Liver (tissue), 9 donors: Measurements from ENCODE around the gene ATOH8. TPM values are rescaled to one million over a fixed set of nuclear protein-coding genes. Genes with fewer than 3 reads are reported as not detected.
A peak's percentile ranks its signal among the peaks of the same experiment; 100 is the strongest.

Source experiments
- DNase-seq: peaks from one replicate; pipeline ENCODE4 v3.0.0-alpha.2; 2017; ENCODE audit warnings: low spot score
- H3K27ac ChIP-seq, 2 donors: one replicate each; pipeline ENCODE4 v1.7.0; 2013; ENCODE audit warnings: inconsistent platforms in 2 of 2, low read length in 2 of 2, control low read depth in 1 of 2, low read depth in 1 of 2, mild to moderate bottlenecking in 1 of 2
- H3K27me3 ChIP-seq, 4 donors: one replicate each; pipeline versions ENCODE4 v1.6.1 to v1.7.0; 2013; ENCODE audit warnings: low read length in 3 of 4, inconsistent platforms in 1 of 4, mild to moderate bottlenecking in 1 of 4, moderate library complexity in 1 of 4; ENCODE audit not compliant: control insufficient read depth in 4 of 4, insufficient read depth in 4 of 4
- H3K36me3 ChIP-seq, 4 donors: one replicate each; pipeline versions ENCODE4 v1.6.1 to v1.7.0; 2013; ENCODE audit warnings: low read length in 3 of 4, mild to moderate bottlenecking in 3 of 4, low read depth in 1 of 4, moderate library complexity in 1 of 4; ENCODE audit not compliant: control insufficient read depth in 4 of 4, insufficient read depth in 3 of 4
- H3K4me1 ChIP-seq, 4 donors: one replicate each; pipeline versions ENCODE4 v1.6.1 to v1.7.0; 2013; ENCODE audit warnings: low read length in 3 of 4, mild to moderate bottlenecking in 3 of 4, moderate library complexity in 1 of 4; ENCODE audit not compliant: control insufficient read depth in 4 of 4, insufficient read depth in 4 of 4
- H3K4me3 ChIP-seq, 3 donors: one replicate each; pipeline versions ENCODE4 v1.6.1 to v1.7.0; 2013; ENCODE audit warnings: low read length in 3 of 3, control low read depth in 1 of 3, low read depth in 1 of 3, mild to moderate bottlenecking in 1 of 3
- H3K9ac ChIP-seq, 2 donors: one replicate each; pipeline ENCODE4 v1.7.0; 2013; ENCODE audit warnings: low read length in 2 of 2, mild to moderate bottlenecking in 2 of 2, moderate library complexity in 2 of 2, control low read depth in 1 of 2, low read depth in 1 of 2
- H3K9me3 ChIP-seq, 4 donors: one replicate each; pipeline versions ENCODE4 v1.6.1 to v1.7.0; 2013; ENCODE audit warnings: low read length in 3 of 4; ENCODE audit not compliant: control insufficient read depth in 4 of 4
- ATF3 ChIP-seq: IDR thresholded peaks from 2 replicates; pipeline ENCODE4 v1.6.1; 2016; ENCODE audit warnings: antibody characterized with exemption
- CTCF ChIP-seq: fragments of 150-350 bp; IDR thresholded peaks from 2 replicates; pipeline ENCODE4 v1.5.1; 2017; ENCODE audit warnings: improper control_type of control experiment, low read depth, low read length; ENCODE audit not compliant: missing input control
- EGR1 ChIP-seq, 2 donors: IDR thresholded peaks; 2 replicates each; pipeline ENCODE4 v1.6.1; 2016 to 2018; ENCODE audit warnings: antibody characterized with exemption in 2 of 2, low read depth in 2 of 2
- FOXA1 ChIP-seq: IDR thresholded peaks from 2 replicates; pipeline ENCODE4 v1.6.1; 2016; ENCODE audit warnings: antibody characterized with exemption
- FOXA2 ChIP-seq: IDR thresholded peaks from 2 replicates; pipeline ENCODE4 v1.6.1; 2016; ENCODE audit warnings: antibody characterized with exemption
- GABPA ChIP-seq, 2 donors: IDR thresholded peaks in 1 of 2; conservative IDR thresholded peaks in 1 of 2; 2 replicates each; pipeline ENCODE4 v1.6.1; 2016; ENCODE audit warnings: antibody characterized with exemption in 2 of 2, mild to moderate bottlenecking in 1 of 2, moderate library complexity in 1 of 2
- HNF4A ChIP-seq, 2 donors: conservative IDR thresholded peaks; 2 replicates each; pipeline ENCODE4 v1.6.1; 2016; ENCODE audit warnings: antibody characterized with exemption in 2 of 2, mild to moderate bottlenecking in 2 of 2
- HNF4G ChIP-seq: IDR thresholded peaks from 2 replicates; pipeline ENCODE4 v1.6.1; 2016; ENCODE audit warnings: antibody characterized with exemption
- JUND ChIP-seq, 2 donors: IDR thresholded peaks; 2 replicates each; pipeline ENCODE4 v1.6.1; 2016; ENCODE audit warnings: antibody characterized with exemption in 2 of 2
- MAX ChIP-seq: IDR thresholded peaks from 2 replicates; pipeline ENCODE4 v1.6.1; 2016; ENCODE audit warnings: antibody characterized with exemption
- NR2F2 ChIP-seq: IDR thresholded peaks from 2 replicates; pipeline ENCODE4 v1.6.1; 2016; ENCODE audit warnings: antibody characterized with exemption
- RAD21 ChIP-seq, 2 donors: IDR thresholded peaks; 2 replicates each; pipeline ENCODE4 v1.6.1; 2016; ENCODE audit warnings: antibody characterized with exemption in 2 of 2, mild to moderate bottlenecking in 2 of 2
- REST ChIP-seq: IDR thresholded peaks from 2 replicates; pipeline ENCODE4 v1.6.1; 2016; ENCODE audit warnings: antibody characterized with exemption, mild to moderate bottlenecking
- RXRA ChIP-seq, 2 donors: IDR thresholded peaks; 2 replicates each; pipeline ENCODE4 v1.6.1; 2017 to 2018; ENCODE audit warnings: antibody characterized with exemption in 2 of 2, mild to moderate bottlenecking in 1 of 2
- SP1 ChIP-seq: IDR thresholded peaks from 2 replicates; pipeline ENCODE4 v1.6.1; 2018; ENCODE audit warnings: antibody characterized with exemption, mild to moderate bottlenecking
- TAF1 ChIP-seq: conservative IDR thresholded peaks from 2 replicates; pipeline ENCODE4 v1.6.1; 2016; ENCODE audit warnings: antibody characterized with exemption, mild to moderate bottlenecking
- YY1 ChIP-seq: IDR thresholded peaks from 2 replicates; pipeline ENCODE4 v1.6.1; 2016; ENCODE audit warnings: antibody characterized with exemption, mild to moderate bottlenecking
- ZBTB33 ChIP-seq: IDR thresholded peaks from 2 replicates; pipeline ENCODE4 v1.6.1; 2016; ENCODE audit warnings: antibody characterized with exemption
- WGBS: extraction: QIAGEN DNeasy Blood & Tissue Kit; methylation state at CpG from one replicate; pipeline ENCODE4 v1.1.7; 2013; 5-methylcytosine and 5-hydroxymethylcytosine counted together
- polyA plus RNA-seq, 2 donors: library from polyadenylated mRNA; stranded (reverse) in 1 of 2; unstranded in 1 of 2; fragments of 200-250 nt in 1 of 2; fragments of >200 nt in 1 of 2; fragmentation: Nextera tagmentation in 1 of 2; extraction: Ambion mirVana in 1 of 2; gene quantifications; one replicate each; pipeline versions ENCODE4 v1.2.1 to v1.2.3, GENCODE V29; 2013 to 2015
- total RNA-seq, 2 donors: library from RNA; depleted of rRNA; stranded (reverse); fragments of >200 nt; gene quantifications; one replicate each; pipeline ENCODE4 v1.2.3, GENCODE V29; 2014
- donor health status: healthy.
- donor health status: healthy.
- donor health status: healthy.
- donor health status: healthy.
- donor health status: healthy.

Gene ATOH8
- total and polyA plus RNA-seq, 4 donors: 0.33 to 37.7 (median 26.8) TPM

- TF ChIP-seq RXRA (IDR thresholded peaks at IDR 0.05) (no peak), HNF4A (conservative IDR thresholded peaks at IDR 0.05) (no peak), JUND (IDR thresholded peaks at IDR 0.05) (no peak), EGR1 (IDR thresholded peaks at IDR 0.05; ENCODE audit: low read depth in 2 of 2) (no peak), REST (no peak), YY1 (no peak), ZBTB33 (no peak)
- H3K4me1 ChIP-seq: peaks cover 26 to 80% (median 66%) of the 10 kb centered on the region in 4 donors
- WGBS: 72% methylated on average over 6 of the region's 6 CpGs
- no peak overlapping the region for H3K9ac ChIP-seq
- no peak overlapping the region for H3K4me3 ChIP-seq
- peaks cover 0 to 5% (median 3%) of the 10 kb centered on the region in 4 donors for H3K36me3 ChIP-seq
- no peaks in the 10 kb centered on the region for H3K9me3 ChIP-seq
- DNase-seq: no peak
- peak overlapping the region; percentile 65 to 74 for H3K27ac ChIP-seq
- H3K27me3 ChIP-seq: no peaks in the 10 kb centered on the region
Measured at GRCh38 chr2:85760371-85760770, 6.6 kb downstream of the ATOH8 start.

- H3K9ac ChIP-seq: peak overlapping the region in 1 of 2 donors; percentile 14
- no peaks in the 10 kb centered on the region for H3K27me3 ChIP-seq
- no peaks in the 10 kb centered on the region for H3K9me3 ChIP-seq
- H3K4me3 ChIP-seq: no peak overlapping the region
- H3K36me3 ChIP-seq: peaks cover 0 to 9% (median 3%) of the 10 kb centered on the region in 4 donors
- no peak for TF ChIP-seq JUND (IDR thresholded peaks at IDR 0.05)
- TF ChIP-seq SP1: no peak
- no peak for TF ChIP-seq ZBTB33
- no peak for TF ChIP-seq FOXA1
- TF ChIP-seq TAF1: no peak
- no peak for TF ChIP-seq YY1
- no peak for TF ChIP-seq RXRA (IDR thresholded peaks at IDR 0.05)
- TF ChIP-seq CTCF: no peak
- TF ChIP-seq GABPA (IDR thresholded peaks at IDR 0.05 in 1 of 2, conservative IDR thresholded peaks at IDR 0.05 in 1 of 2): no peak
- TF ChIP-seq EGR1 (IDR thresholded peaks at IDR 0.05; ENCODE audit: low read depth in 2 of 2): no peak
- TF ChIP-seq HNF4G: no peak
- no peak for TF ChIP-seq HNF4A (conservative IDR thresholded peaks at IDR 0.05)
- no peak for TF ChIP-seq RAD21 (IDR thresholded peaks at IDR 0.05)
- TF ChIP-seq ATF3: no peak
- no peak for TF ChIP-seq MAX
- no peak for TF ChIP-seq REST
- TF ChIP-seq FOXA2: no peak
- TF ChIP-seq NR2F2: no peak
- peak overlapping the region; percentile 65 to 74 for H3K27ac ChIP-seq
- WGBS: 92% methylated on average over 8 of the region's 8 CpGs
- H3K4me1 ChIP-seq: peaks cover 26 to 75% (median 64%) of the 10 kb centered on the region in 4 donors
- DNase-seq: no peak
Measured at GRCh38 chr2:85760872-85761271, 7.1 kb downstream of the ATOH8 start.
